ENCODE results near the gene CHL1.
"Not testable (repeated sequence)": the region's sequence is repeated elsewhere in the genome, so short reads cannot be mapped to it uniquely, and the experiment has no call there.

The CHL1 gene

GRCh38 chr3:364287-364686 is 167.7 kb downstream of the CHL1 start:
- DNase-seq (ENCODE audit: low read depth in 2 of 2) = no peak
- H3K4me3 ChIP-seq (replicated peaks in 1 of 2; ENCODE audit: low read depth in 2 of 2, low read length in 2 of 2) = no peak overlapping the region
- no peak for TF ChIP-seq CTCF (IDR thresholded peaks at IDR 0.05; ENCODE audit: low read depth, low read length)

GRCh38 chr3:365268-365667 is 168.7 kb downstream of the CHL1 start:
- H3K4me3 ChIP-seq (replicated peaks in 1 of 2; ENCODE audit: low read depth in 2 of 2, low read length in 2 of 2) = no peak overlapping the region
- no peak for TF ChIP-seq CTCF (IDR thresholded peaks at IDR 0.05; ENCODE audit: low read depth, low read length)
- no peak for DNase-seq (ENCODE audit: low read depth in 2 of 2)

- not testable (repeated sequence) for DNase-seq (ENCODE audit: low read depth in 2 of 2); H3K4me3 ChIP-seq (replicated peaks in 1 of 2; ENCODE audit: low read depth in 2 of 2, low read length in 2 of 2)
Measured at GRCh38 chr3:366253-366652, 169.7 kb downstream of the CHL1 start.

- no peak overlapping the region for H3K4me3 ChIP-seq (replicated peaks in 1 of 2; ENCODE audit: low read depth in 2 of 2, low read length in 2 of 2)
- TF ChIP-seq CTCF (IDR thresholded peaks at IDR 0.05; ENCODE audit: low read depth, low read length) = no peak
- DNase-seq (ENCODE audit: low read depth in 2 of 2) = no peak
Measured at GRCh38 chr3:373193-373779, 176.7 kb downstream of the CHL1 start.

- TF ChIP-seq CTCF (IDR thresholded peaks at IDR 0.05; ENCODE audit: low read depth, low read length) = no peak
- no peak for DNase-seq (ENCODE audit: low read depth in 2 of 2)
- H3K4me3 ChIP-seq (replicated peaks in 1 of 2; ENCODE audit: low read depth in 2 of 2, low read length in 2 of 2) = no peak overlapping the region
Measured at GRCh38 chr3:374459-374858, 177.9 kb downstream of the CHL1 start.

GRCh38 chr3:377158-377561 is 180.6 kb downstream of the CHL1 start:
- DNase-seq (ENCODE audit: low read depth in 2 of 2) = peak; percentile 26 to 53
- TF ChIP-seq CTCF (IDR thresholded peaks at IDR 0.05; ENCODE audit: low read depth, low read length) = peak; percentile 26
- H3K4me3 ChIP-seq (replicated peaks in 1 of 2; ENCODE audit: low read depth in 2 of 2, low read length in 2 of 2) = no peak overlapping the region

GRCh38 chr3:380801-381200 is 184.2 kb downstream of the CHL1 start:
- no peak for TF ChIP-seq CTCF (IDR thresholded peaks at IDR 0.05; ENCODE audit: low read depth, low read length)
- DNase-seq (ENCODE audit: low read depth in 2 of 2) = peak in 1 of 2 donors; percentile 10
- no peak overlapping the region for H3K4me3 ChIP-seq (replicated peaks in 1 of 2; ENCODE audit: low read depth in 2 of 2, low read length in 2 of 2)

Data from cardiac fibroblast (primary cell).